Measurements from ENCODE around the gene GINS2. TPM values are rescaled to one million over a fixed set of nuclear protein-coding genes. Genes with fewer than 3 reads are reported as not detected.

Gene GINS2
- total RNA-seq, 1 donor = 1.8 TPM

GRCh38 chr16:85662482-85662812 lies 26.3 kb downstream of the GINS2 start:
- H3K9me3 ChIP-seq (ENCODE audit: low read depth, low read length) = no peaks in the 10 kb centered on the region
- no peak overlapping the region for H2AFZ ChIP-seq (ENCODE audit: low read length)
- H3K27ac ChIP-seq (ENCODE audit: low read depth, low read length) = no peak overlapping the region
- peaks cover 85% of the 10 kb centered on the region for H3K36me3 ChIP-seq (ENCODE audit: insufficient read depth, low read length)
- peak; percentile 72 for DNase-seq (ENCODE audit: insufficient read length, low spot score, missing footprints)
- peaks cover 49% of the 10 kb centered on the region for H4K20me1 ChIP-seq (ENCODE audit: insufficient read depth, low read length)
- H3K79me2 ChIP-seq (ENCODE audit: insufficient read depth, low read length) = no peaks in the 10 kb centered on the region
- no peaks in the 10 kb centered on the region for H3K27me3 ChIP-seq (ENCODE audit: insufficient read depth, low read length)
- no peak overlapping the region for H3K4me3 ChIP-seq (ENCODE audit: insufficient read depth, low read length)
- H3K4me1 ChIP-seq (ENCODE audit: insufficient read depth, low read length) = no peaks in the 10 kb centered on the region
- no peak overlapping the region for H3K4me2 ChIP-seq (ENCODE audit: insufficient read depth, low read length)
- TF ChIP-seq CTCF (IDR thresholded peaks at IDR 0.05; ENCODE audit: extremely low read depth, low read depth, low read length) = no peak

- peaks cover 84% of the 10 kb centered on the region for H3K36me3 ChIP-seq (ENCODE audit: insufficient read depth, low read length)
- peaks cover 50% of the 10 kb centered on the region for H4K20me1 ChIP-seq (ENCODE audit: insufficient read depth, low read length)
- no peak overlapping the region for H3K4me3 ChIP-seq (ENCODE audit: insufficient read depth, low read length)
Measured at GRCh38 chr16:85661740-85662481, 26.8 kb downstream of the GINS2 start.

GRCh38 chr16:85660843-85661739 lies 27.7 kb downstream of the GINS2 start:
- H4K20me1 ChIP-seq (ENCODE audit: insufficient read depth, low read length) = peaks cover 58% of the 10 kb centered on the region
- no peaks in the 10 kb centered on the region for H3K4me1 ChIP-seq (ENCODE audit: insufficient read depth, low read length)
- no peaks in the 10 kb centered on the region for H3K27me3 ChIP-seq (ENCODE audit: insufficient read depth, low read length)
- no peak overlapping the region for H3K4me2 ChIP-seq (ENCODE audit: insufficient read depth, low read length)
- H3K79me2 ChIP-seq (ENCODE audit: insufficient read depth, low read length) = no peaks in the 10 kb centered on the region
- no peak for TF ChIP-seq CTCF (IDR thresholded peaks at IDR 0.05; ENCODE audit: extremely low read depth, low read depth, low read length)
- H3K36me3 ChIP-seq (ENCODE audit: insufficient read depth, low read length) = peaks cover 84% of the 10 kb centered on the region
- H3K4me3 ChIP-seq (ENCODE audit: insufficient read depth, low read length) = no peak overlapping the region
- no peak overlapping the region for H3K27ac ChIP-seq (ENCODE audit: low read depth, low read length)
- peak; percentile 72 for DNase-seq (ENCODE audit: insufficient read length, low spot score, missing footprints)
- H3K9me3 ChIP-seq (ENCODE audit: low read depth, low read length) = no peaks in the 10 kb centered on the region
- H2AFZ ChIP-seq (ENCODE audit: low read length) = no peak overlapping the region

More at GRCh38 chr16:85661740-85662481, 26.8 kb downstream of the GINS2 start:
- DNase-seq (ENCODE audit: insufficient read length, low spot score, missing footprints) = peak; percentile 76
- Histone ChIP-seq H3K27me3 (ENCODE audit: insufficient read depth, low read length) (no peaks in the 10 kb centered on the region), H3K4me1 (ENCODE audit: insufficient read depth, low read length) (no peaks in the 10 kb centered on the region), H3K79me2 (ENCODE audit: insufficient read depth, low read length) (no peaks in the 10 kb centered on the region), H3K9me3 (ENCODE audit: low read depth, low read length) (no peaks in the 10 kb centered on the region), H3K4me2 (ENCODE audit: insufficient read depth, low read length) (no peak overlapping the region), H2AFZ (ENCODE audit: low read length) (no peak overlapping the region), H3K27ac (ENCODE audit: low read depth, low read length) (no peak overlapping the region)
- TF ChIP-seq CTCF (IDR thresholded peaks at IDR 0.05; ENCODE audit: extremely low read depth, low read depth, low read length) = no peak

Data from osteoblast (primary cell).